ENCODE data around the gene FITM1. TPM values are rescaled to one million over a fixed set of nuclear protein-coding genes. Genes with fewer than 3 reads are reported as not detected.

FITM1 gene
- polyA plus RNA-seq, 1 of the 3 experiments (the other 2 are of a cell fraction), result 0.12 TPM

DNA sequence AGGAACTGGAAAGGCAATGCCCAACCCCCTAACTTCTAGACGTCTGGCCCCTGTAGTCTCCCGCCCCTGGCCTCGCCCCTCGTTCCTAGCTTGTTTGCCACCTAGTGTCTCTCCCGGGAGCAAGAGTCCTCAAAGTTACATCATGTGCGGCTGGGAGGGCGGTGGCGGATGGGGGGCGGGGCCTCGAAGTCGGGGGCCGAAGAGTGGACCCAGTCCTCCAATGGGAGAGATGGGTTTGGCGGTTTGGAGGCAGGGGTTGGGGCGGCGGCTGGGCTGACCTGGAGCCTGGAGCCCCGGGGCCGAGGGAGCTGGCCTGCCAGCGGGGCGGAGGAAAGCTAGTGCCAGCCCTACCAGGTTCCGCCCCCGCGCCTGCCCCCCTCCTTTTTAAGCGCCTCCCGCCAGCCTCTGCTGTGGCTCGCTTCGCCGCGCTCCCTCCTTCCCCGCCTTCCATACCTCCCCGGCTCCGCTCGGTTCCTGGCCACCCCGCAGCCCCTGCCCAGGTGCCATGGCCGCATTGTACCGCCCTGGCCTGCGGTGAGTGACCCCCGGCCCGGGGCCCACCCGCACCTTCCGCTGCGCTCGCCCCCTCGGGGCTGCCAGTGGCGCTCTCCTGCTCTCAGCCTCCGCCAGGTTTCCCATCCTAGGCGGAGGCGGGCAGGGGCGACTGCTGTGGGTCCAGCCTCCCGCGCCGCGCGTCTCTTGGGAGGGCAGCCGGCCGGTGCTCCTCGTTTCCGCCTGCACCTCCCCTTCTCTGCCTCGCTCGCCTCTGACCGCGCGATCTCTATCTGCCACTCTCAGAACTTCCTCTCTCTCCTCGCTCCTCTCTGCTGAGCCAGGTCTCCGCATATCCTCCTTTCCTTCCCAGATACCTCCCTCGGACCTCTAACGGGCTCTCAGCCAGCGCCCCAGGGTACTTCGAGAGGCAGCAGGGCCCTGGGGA lies 36.3 kb upstream of the FITM1 start, which contains the start of gene PCK2 (continued):
- TF ChIP-seq MXI1 (IDR thresholded peaks at IDR 0.05; ENCODE audit: low read depth, low read length), result 0 out of 2 replicates have a peak, but pooled peaks have one; percentile 24

DNA sequence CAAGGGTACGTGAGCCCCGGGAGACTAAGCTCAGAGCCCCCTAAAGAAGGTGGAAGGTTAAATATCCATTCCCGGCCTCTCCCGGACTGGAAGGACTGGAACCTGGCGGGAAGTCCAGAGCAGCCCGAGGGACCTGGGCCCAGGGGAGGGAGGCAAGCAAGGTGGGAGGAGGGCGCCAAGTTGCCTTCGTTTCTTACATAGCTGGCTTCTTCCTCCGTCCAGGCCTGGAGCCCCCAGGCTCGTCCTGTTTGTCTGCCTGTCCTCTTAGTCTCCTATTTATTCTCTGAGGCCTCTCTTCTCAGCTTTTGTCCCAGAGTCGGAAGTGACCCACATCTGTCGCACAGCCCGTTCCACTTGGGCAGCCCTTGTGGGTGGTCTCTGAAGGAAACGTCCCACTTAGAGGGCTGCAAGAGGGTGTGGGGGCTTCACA lies 35.6 kb upstream of the FITM1 start:
- H2AFZ ChIP-seq (ENCODE audit: low read depth), result peak overlapping the region; percentile 91
- ChIA-PET CTCF (interaction anchor here (0.6 to 25.4 kb wide), 6 partner anchors 11 to 506 kb away, joined by 3 to 1159 read pairs (median 4); partner anchors contain the start of genes CARMIL3, CPNE6 and PSME2), POLR2A (interaction anchor here (0.7 to 6.2 kb wide), 10 partner anchors 12 to 66 kb away, joined by 3 to 46 read pairs (median 12); partner anchors contain the start of genes CARMIL3, DCAF11, IRF9 and NRL)
- peak overlapping the region; percentile 80 to 92 for H3K4me3 ChIP-seq (ENCODE audit: low read depth in 2 of 2, low read length in 1 of 2)
- H3K27me3 ChIP-seq (ENCODE audit: insufficient read depth), result no peaks in the 10 kb centered on the region
- H4K20me1 ChIP-seq (ENCODE audit: insufficient read depth), result no peaks in the 10 kb centered on the region
- TF ChIP-seq YY1 (IDR thresholded peaks at IDR 0.05; ENCODE audit: low read depth) (no peak), RAD21 (IDR thresholded peaks at IDR 0.05; ENCODE audit: low read length) (no peak), MEF2A (IDR thresholded peaks at IDR 0.05; ENCODE audit: borderline replicate concordance, low read depth) (no peak), RFX5 (IDR thresholded peaks at IDR 0.05; ENCODE audit: low read length) (no peak), FOXJ3 (CRISPR knock-in tag; IDR thresholded peaks at IDR 0.05) (no peak)
- no peaks in the 10 kb centered on the region for H3K9me2 ChIP-seq
- peak overlapping the region; percentile 92 for H3K9ac ChIP-seq
- peaks cover 12 to 19% of the 10 kb centered on the region in 2 experiments; a peak in 2 of 4 replicates for H3K4me1 ChIP-seq (ENCODE audit: control insufficient read depth in 1 of 2, insufficient read depth in 2 of 2, low read depth in 1 of 2, low read length in 1 of 2)
- H3K79me2 ChIP-seq (ENCODE audit: insufficient read depth), result peaks cover 16% of the 10 kb centered on the region
- H3F3A ChIP-seq (replicated peaks; ENCODE audit: insufficient read depth), result peaks cover 3% of the 10 kb centered on the region
- H3K27ac ChIP-seq (ENCODE audit: low read depth in 2 of 2, low read length in 1 of 2), result peak overlapping the region; percentile 73 to 93
- no peaks in the 10 kb centered on the region for H3K9me3 ChIP-seq
- H3K4me2 ChIP-seq, result peak overlapping the region; percentile 100
- no peak for DNase-seq
- H3K36me3 ChIP-seq (replicated peaks in 1 of 2; ENCODE audit: control insufficient read depth in 1 of 2, insufficient read depth in 2 of 2, low read length in 1 of 2), result peaks cover 1 to 3% of the 10 kb centered on the region in 2 experiments
- 3% methylated on average over 11 of the region's 14 CpGs for WGBS (ENCODE audit: low lambda C conversion rate)

DNA sequence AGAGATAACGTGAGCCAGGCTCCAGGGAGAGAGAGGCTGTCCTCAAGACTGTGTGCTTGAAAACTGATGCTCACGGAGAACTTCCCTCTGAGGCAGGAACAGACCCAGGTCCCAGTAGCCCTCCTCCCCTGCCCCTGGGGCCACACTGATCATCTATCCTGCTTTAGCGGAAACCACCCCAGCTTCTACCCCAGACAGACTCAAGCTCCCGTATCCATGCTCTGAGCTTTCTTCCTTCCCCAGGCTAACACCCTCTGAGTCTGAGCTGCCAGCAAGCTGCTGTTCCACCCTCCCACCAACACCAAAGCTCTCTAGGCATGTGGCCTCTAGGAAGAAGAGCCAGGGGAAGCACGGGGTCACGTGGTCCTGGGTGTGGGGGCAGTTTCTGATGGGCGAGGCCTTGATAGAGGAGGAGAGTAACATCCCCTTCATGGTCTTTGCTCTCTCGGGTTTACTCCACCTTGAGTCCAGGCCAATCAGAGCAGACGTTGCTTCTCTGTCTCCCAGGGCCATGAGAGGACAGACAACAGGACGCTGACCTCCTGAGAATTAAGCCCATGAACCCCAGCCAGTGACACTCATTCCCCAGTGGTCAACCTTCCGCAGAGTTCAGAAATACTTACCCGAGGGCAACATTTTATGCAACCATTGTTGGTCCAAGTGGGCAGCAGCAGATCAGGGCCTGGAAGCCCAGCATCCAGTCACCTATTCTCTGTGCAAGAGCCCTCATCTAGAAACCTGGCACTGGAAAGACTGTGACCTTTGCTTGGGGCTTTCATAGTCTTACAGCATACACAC lies 35.0 kb upstream of the FITM1 start:
- H3K27me3 ChIP-seq (ENCODE audit: insufficient read depth), result no peaks in the 10 kb centered on the region
- peaks cover 12 to 16% of the 10 kb centered on the region in 2 experiments; a peak in 2 of 4 replicates for H3K4me1 ChIP-seq (ENCODE audit: control insufficient read depth in 1 of 2, insufficient read depth in 2 of 2, low read depth in 1 of 2, low read length in 1 of 2)
- POLR2A ChIA-PET, result interaction anchor here (0.7 to 6.2 kb wide), 10 partner anchors 11 to 65 kb away, joined by 3 to 46 read pairs (median 12); partner anchors contain the start of genes CARMIL3, DCAF11, IRF9 and NRL
- CTCF ChIA-PET, result interaction anchor here (0.6 to 25.4 kb wide), 6 partner anchors 11 to 506 kb away, joined by 3 to 1159 read pairs (median 4); partner anchors contain the start of genes CARMIL3, CPNE6 and PSME2
- H3K4me2 ChIP-seq, result peak overlapping the region; percentile 100
- no peak overlapping the region; the same call in 1 of the 2 replicates for H2AFZ ChIP-seq (ENCODE audit: low read depth)
- H3K9ac ChIP-seq, result peak overlapping the region; percentile 92
- WGBS (ENCODE audit: low lambda C conversion rate), result 34% methylated on average over 7 of the region's 12 CpGs
- peaks cover 3% of the 10 kb centered on the region for H3F3A ChIP-seq (replicated peaks; ENCODE audit: insufficient read depth)
- H3K9me2 ChIP-seq, result no peaks in the 10 kb centered on the region
- no peaks in the 10 kb centered on the region for H3K9me3 ChIP-seq
- TF ChIP-seq, protein P1, sequence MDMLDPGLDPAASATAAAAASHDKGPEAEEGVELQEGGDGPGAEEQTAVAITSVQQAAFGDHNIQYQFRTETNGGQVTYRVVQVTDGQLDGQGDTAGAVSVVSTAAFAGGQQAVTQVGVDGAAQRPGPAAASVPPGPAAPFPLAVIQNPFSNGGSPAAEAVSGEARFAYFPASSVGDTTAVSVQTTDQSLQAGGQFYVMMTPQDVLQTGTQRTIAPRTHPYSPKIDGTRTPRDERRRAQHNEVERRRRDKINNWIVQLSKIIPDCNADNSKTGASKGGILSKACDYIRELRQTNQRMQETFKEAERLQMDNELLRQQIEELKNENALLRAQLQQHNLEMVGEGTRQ (IDR thresholded peaks at IDR 0.05; ENCODE audit: borderline replicate concordance, low read depth, low read length), result peak; percentile 44; the same call in 1 of the 2 replicates
- TF ChIP-seq MXI1 (IDR thresholded peaks at IDR 0.05; ENCODE audit: low read depth, low read length), result peak; percentile 65; the same call in 1 of the 2 replicates
- TF ChIP-seq, protein P2, sequence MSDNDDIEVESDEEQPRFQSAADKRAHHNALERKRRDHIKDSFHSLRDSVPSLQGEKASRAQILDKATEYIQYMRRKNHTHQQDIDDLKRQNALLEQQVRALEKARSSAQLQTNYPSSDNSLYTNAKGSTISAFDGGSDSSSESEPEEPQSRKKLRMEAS (IDR thresholded peaks at IDR 0.05; ENCODE audit: low read depth), result peak; percentile 66; the same call in 1 of the 2 replicates
- TF ChIP-seq, protein P3, sequence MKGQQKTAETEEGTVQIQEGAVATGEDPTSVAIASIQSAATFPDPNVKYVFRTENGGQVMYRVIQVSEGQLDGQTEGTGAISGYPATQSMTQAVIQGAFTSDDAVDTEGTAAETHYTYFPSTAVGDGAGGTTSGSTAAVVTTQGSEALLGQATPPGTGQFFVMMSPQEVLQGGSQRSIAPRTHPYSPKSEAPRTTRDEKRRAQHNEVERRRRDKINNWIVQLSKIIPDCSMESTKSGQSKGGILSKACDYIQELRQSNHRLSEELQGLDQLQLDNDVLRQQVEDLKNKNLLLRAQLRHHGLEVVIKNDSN (IDR thresholded peaks at IDR 0.05; ENCODE audit: borderline replicate concordance, low read depth), result peak; percentile 85; the same call in 1 of the 2 replicates
- peak; percentile 36; the same call in 1 of the 2 replicates for TF ChIP-seq POLR2AphosphoS5 (IDR thresholded peaks at IDR 0.05; ENCODE audit: low read depth, low read length)
- TF ChIP-seq SMC3 (IDR thresholded peaks at IDR 0.05; ENCODE audit: low read depth, low read length), result no peak
- TF ChIP-seq TAF1 (IDR thresholded peaks at IDR 0.05; ENCODE audit: borderline replicate concordance, low read depth, low read length), result peak; percentile 35; the same call in 1 of the 2 replicates
- TF ChIP-seq GATA2 (CRISPR knock-in tag; IDR thresholded peaks at IDR 0.05), result no peak
- peak overlapping the region; percentile 73 to 93; a peak in 3 of 4 replicates for H3K27ac ChIP-seq (ENCODE audit: low read depth in 2 of 2, low read length in 1 of 2)
- peaks cover 16% of the 10 kb centered on the region for H3K79me2 ChIP-seq (ENCODE audit: insufficient read depth)
- peaks cover 3 to 6% of the 10 kb centered on the region in 2 experiments for H3K36me3 ChIP-seq (replicated peaks in 1 of 2; ENCODE audit: control insufficient read depth in 1 of 2, insufficient read depth in 2 of 2, low read length in 1 of 2)
- peak; percentile 78 for DNase-seq
- no peaks in the 10 kb centered on the region for H4K20me1 ChIP-seq (ENCODE audit: insufficient read depth)
- H3K4me3 ChIP-seq (ENCODE audit: low read depth in 2 of 2, low read length in 1 of 2), result peak overlapping the region; percentile 80 to 92

Data from SK-N-SH (cell line).